OCI-LY7 (cell line): ENCODE measurements around the gene GNAI2. TPM values are rescaled to one million over a fixed set of nuclear protein-coding genes. Genes with fewer than 3 reads are reported as not detected.
"Not testable (repeated sequence)": the region's sequence is repeated elsewhere in the genome, so short reads cannot be mapped to it uniquely, and the experiment has no call there.

Source experiments
- BruUV-seq: library from RNA; stranded (reverse); fragments of 400-500 nt; replicated peaks from 2 replicates; lab custom pipeline; 2021; lab: Mats Ljungman, UMichigan
- CTCF ChIA-PET: fragments of 300-600 bp; sonication (Branson Sonifier 250); formaldehyde crosslinking; loops from one replicate; lab custom pipeline; 2022; ENCODE audit warnings: antibody characterized with exemption; ENCODE audit not compliant: unreplicated experiment; lab: Charles Lee
- POLR2A ChIA-PET: fragments of 300-600 bp; sonication (Branson Sonifier 250); formaldehyde crosslinking; loops from one replicate; lab custom pipeline; 2022; ENCODE audit warnings: antibody characterized with exemption; lab: Charles Lee
- DNase-seq: peaks from one replicate; pipeline ENCODE4 v3.0.0-alpha.2; 2015; ENCODE audit warnings: low spot score
- H2AFZ ChIP-seq: fragments of 200-600 bp; sonication (generic), shearing (Covaris generic); 2 replicates; pipeline ENCODE4 v1.6.1; 2014; ENCODE audit warnings: mild to moderate bottlenecking, antibody characterized with exemption, low read length, moderate library complexity
- H3K27ac ChIP-seq: fragments of 200-600 bp; sonication (generic); 2 replicates; pipeline ENCODE4 v1.5.1; 2014; ENCODE audit warnings: mixed run types, low read depth, mild to moderate bottlenecking, moderate library complexity, low read length, inconsistent platforms; ENCODE audit not compliant: poor library complexity, severe bottlenecking
- H3K36me3 ChIP-seq: fragments of 200-600 bp; sonication (generic); 2 replicates; pipeline ENCODE4 v1.6.1; 2014; ENCODE audit warnings: mild to moderate bottlenecking, antibody characterized with exemption, low read length, moderate library complexity, mixed read lengths; ENCODE audit not compliant: insufficient read depth
- H3K4me1 ChIP-seq: fragments of 200-600 bp; sonication (generic); 2 replicates; pipeline ENCODE4 v1.5.1; 2014; ENCODE audit warnings: mild to moderate bottlenecking, low read length; ENCODE audit not compliant: insufficient read depth, poor library complexity, severe bottlenecking
- H3K4me2 ChIP-seq: fragments of 200-600 bp; sonication (generic); 2 replicates; pipeline ENCODE4 v1.6.1; 2014; ENCODE audit warnings: mild to moderate bottlenecking, low read length
- H3K4me3 ChIP-seq: fragments of 200-600 bp; sonication (generic); 2 replicates; pipeline ENCODE4 v1.5.1; 2014; ENCODE audit warnings: mild to moderate bottlenecking, low read depth, low read length; ENCODE audit not compliant: poor library complexity, severe bottlenecking
- H3K79me2 ChIP-seq: fragments of 200-600 bp; sonication (generic); 2 replicates; pipeline ENCODE4 v1.6.1; 2016; ENCODE audit warnings: low read depth, mild to moderate bottlenecking, low read length, moderate library complexity, mixed read lengths; ENCODE audit not compliant: insufficient read depth
- H3K9me2 ChIP-seq: fragments of 200-600 bp; sonication (generic); 2 replicates; pipeline ENCODE4 v1.6.1; 2016; ENCODE audit warnings: mild to moderate bottlenecking, low read length, mixed read lengths; ENCODE audit not compliant: insufficient read depth
- H3K9me3 ChIP-seq: fragments of 200-600 bp; sonication (generic); 2 replicates; pipeline ENCODE4 v1.6.1; 2014; ENCODE audit warnings: mild to moderate bottlenecking, mixed run types, low read length, mixed read lengths
- H4K20me1 ChIP-seq: fragments of 200-600 bp; sonication (generic); 2 replicates; pipeline ENCODE4 v1.6.1; 2014; ENCODE audit warnings: mild to moderate bottlenecking, antibody characterized with exemption, low read length, moderate library complexity, mixed read lengths; ENCODE audit not compliant: insufficient read depth
- EZH2phosphoT487 ChIP-seq: fragments of 200-600 bp; sonication (generic); IDR thresholded peaks from 2 replicates; pipeline ENCODE4 v1.6.1; 2018; ENCODE audit warnings: low read depth, borderline replicate concordance, mild to moderate bottlenecking, mixed run types, antibody characterized with exemption, low read length, moderate library complexity, mixed read lengths
- intact Hi-C: fragments of 100-400 bp; cut with micrococcal nuclease; formaldehyde crosslinking; loops from one replicate; pipeline ENCODE4 v1.10.0; 2022; ENCODE audit not compliant: unreplicated experiment
- total RNA-seq, 2 experiments: library from RNA; depleted of rRNA in 1 of 2; stranded (reverse); fragments of >200 nt in 1 of 2; shearing (Covaris generic) in 1 of 2; gene quantifications; 2 replicates each; pipeline ENCODE4 v1.2.3, GENCODE V29; 2014 to 2022
- TF ChIP-seq, protein P1 (sequence below): fragments of 200-600 bp; sonication (generic); conservative IDR thresholded peaks from 2 replicates; pipeline ENCODE4 v1.5.1; 2014; ENCODE audit warnings: mild to moderate bottlenecking, antibody characterized with exemption, low read length, moderate library complexity, mixed read lengths

GNAI2 gene
- total RNA-seq, 2 experiments from 2014 or later, result 190 to 256 TPM

DNA sequence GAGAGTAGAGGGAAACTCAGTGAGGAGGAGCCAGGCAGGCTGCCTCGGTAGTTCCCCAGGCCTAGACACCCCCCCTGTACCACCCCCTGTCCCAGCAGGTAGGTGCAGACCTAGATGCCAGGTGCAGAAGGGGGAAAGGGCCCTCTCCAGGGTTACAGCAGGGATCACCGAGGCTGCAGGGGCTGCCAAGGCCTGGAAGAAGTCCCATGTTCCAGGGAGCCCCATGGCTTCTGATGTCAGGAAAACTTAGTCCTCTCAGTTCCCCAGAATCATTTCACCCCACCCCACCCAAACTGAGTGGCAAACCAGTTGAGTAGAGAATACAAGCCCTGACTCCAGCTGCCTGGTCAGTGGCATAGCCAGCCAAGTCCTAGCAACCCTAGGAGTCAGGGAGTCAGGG lies 25.5 kb downstream of the GNAI2 start:
- CTCF ChIA-PET, result no interaction called here
- BruUV-seq, result no TSS peak
- Histone ChIP-seq H2AFZ (no peak overlapping the region), H3K79me2 (no peaks in the 10 kb centered on the region), H3K4me1 (peaks cover 4% of the 10 kb centered on the region), H3K9me2 (no peaks in the 10 kb centered on the region), H3K27ac (no peak overlapping the region), H3K4me2 (no peak overlapping the region), H4K20me1 (no peaks in the 10 kb centered on the region), H3K36me3 (peaks cover 33% of the 10 kb centered on the region), H3K4me3 (no peak overlapping the region), H3K9me3 (no peaks in the 10 kb centered on the region)
- intact Hi-C loops, result no loop called here
- TF ChIP-seq, protein P1, sequence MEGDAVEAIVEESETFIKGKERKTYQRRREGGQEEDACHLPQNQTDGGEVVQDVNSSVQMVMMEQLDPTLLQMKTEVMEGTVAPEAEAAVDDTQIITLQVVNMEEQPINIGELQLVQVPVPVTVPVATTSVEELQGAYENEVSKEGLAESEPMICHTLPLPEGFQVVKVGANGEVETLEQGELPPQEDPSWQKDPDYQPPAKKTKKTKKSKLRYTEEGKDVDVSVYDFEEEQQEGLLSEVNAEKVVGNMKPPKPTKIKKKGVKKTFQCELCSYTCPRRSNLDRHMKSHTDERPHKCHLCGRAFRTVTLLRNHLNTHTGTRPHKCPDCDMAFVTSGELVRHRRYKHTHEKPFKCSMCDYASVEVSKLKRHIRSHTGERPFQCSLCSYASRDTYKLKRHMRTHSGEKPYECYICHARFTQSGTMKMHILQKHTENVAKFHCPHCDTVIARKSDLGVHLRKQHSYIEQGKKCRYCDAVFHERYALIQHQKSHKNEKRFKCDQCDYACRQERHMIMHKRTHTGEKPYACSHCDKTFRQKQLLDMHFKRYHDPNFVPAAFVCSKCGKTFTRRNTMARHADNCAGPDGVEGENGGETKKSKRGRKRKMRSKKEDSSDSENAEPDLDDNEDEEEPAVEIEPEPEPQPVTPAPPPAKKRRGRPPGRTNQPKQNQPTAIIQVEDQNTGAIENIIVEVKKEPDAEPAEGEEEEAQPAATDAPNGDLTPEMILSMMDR, result no peak
- TF ChIP-seq EZH2phosphoT487, result no peak
- no peak for DNase-seq
- POLR2A ChIA-PET, result interaction anchor here (0.8 kb wide), 1 partner anchor 18 kb away, joined by 3 read pairs; the partner anchor contains the start of gene LSMEM2

DNA sequence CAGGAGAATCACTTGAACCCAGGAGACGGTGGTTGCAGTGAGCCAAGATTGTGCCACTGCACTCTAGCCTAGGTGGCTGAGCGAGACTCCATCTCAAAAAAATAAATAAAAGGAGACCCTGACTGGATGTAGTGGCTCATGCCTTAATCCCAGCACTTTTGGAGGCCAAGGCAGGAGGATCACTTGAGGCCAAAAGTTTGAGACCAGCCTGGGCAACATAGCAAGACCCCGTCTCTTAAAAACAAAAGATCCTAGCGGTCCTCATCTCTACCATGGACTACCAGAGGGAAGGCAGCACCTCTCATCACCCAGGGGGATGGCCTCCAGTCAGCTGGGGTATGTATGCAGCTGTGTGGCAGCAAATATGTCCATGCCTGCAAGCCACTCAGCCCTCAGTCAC lies 26.2 kb downstream of the GNAI2 start:
- BruUV-seq, intact Hi-C loops, CTCF ChIA-PET, H3K27ac ChIP-seq, H3K4me2 ChIP-seq, H3K79me2 ChIP-seq, H3K9me2 ChIP-seq, H4K20me1 ChIP-seq, DNase-seq, H3K4me1 ChIP-seq, POLR2A ChIA-PET, H3K9me3 ChIP-seq, H2AFZ ChIP-seq, H3K4me3 ChIP-seq: not testable (repeated sequence)
- H3K36me3 ChIP-seq, result peaks cover 26% of the 10 kb centered on the region

DNA sequence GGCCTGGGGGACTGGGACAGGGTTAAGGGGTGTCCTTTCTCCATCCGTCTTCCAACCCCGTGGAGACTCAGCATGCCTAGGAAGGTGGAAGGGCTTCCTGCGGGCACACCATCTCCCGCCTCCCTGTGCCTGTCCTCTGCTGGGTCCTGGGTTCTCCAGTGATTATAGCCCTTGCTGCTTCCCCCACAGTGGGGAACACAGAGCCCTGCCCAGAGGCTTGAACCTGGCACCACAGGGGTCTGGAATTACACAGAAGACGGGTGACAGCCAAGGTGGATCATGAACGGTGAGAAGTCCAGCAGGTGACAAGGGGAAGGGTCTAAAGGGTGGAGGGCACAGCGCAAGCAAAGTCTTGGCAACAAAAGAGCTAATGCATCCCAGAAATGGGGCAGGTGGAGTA lies 26.8 kb downstream of the GNAI2 start:
- Histone ChIP-seq H3K36me3 (peaks cover 20% of the 10 kb centered on the region), H3K9me3 (no peaks in the 10 kb centered on the region), H3K4me2 (no peak overlapping the region), H3K4me1 (peaks cover 4% of the 10 kb centered on the region), H3K27ac (no peak overlapping the region), H3K79me2 (no peaks in the 10 kb centered on the region), H4K20me1 (no peaks in the 10 kb centered on the region), H2AFZ (no peak overlapping the region), H3K4me3 (no peak overlapping the region), H3K9me2 (no peaks in the 10 kb centered on the region)
- intact Hi-C loops, result no loop called here
- ChIA-PET POLR2A (interaction anchor here (0.5 kb wide), 1 partner anchor 42 kb away, joined by 3 read pairs; no protein-coding TSS in a partner anchor), CTCF (no interaction called here)
- no TSS peak for BruUV-seq
- no peak for TF ChIP-seq EZH2phosphoT487
- TF ChIP-seq, protein P1, result no peak
- no peak for DNase-seq
